ENCODE data around the gene OCA2. TPM values are rescaled to one million over a fixed set of nuclear protein-coding genes. Genes with fewer than 3 reads are reported as not detected.
A peak's percentile ranks its signal among the peaks of the same experiment; 100 is the strongest.

Gene OCA2
- total RNA-seq, 2 donors from 2014 or later: 3.7 TPM; not detected in 1

DNA sequence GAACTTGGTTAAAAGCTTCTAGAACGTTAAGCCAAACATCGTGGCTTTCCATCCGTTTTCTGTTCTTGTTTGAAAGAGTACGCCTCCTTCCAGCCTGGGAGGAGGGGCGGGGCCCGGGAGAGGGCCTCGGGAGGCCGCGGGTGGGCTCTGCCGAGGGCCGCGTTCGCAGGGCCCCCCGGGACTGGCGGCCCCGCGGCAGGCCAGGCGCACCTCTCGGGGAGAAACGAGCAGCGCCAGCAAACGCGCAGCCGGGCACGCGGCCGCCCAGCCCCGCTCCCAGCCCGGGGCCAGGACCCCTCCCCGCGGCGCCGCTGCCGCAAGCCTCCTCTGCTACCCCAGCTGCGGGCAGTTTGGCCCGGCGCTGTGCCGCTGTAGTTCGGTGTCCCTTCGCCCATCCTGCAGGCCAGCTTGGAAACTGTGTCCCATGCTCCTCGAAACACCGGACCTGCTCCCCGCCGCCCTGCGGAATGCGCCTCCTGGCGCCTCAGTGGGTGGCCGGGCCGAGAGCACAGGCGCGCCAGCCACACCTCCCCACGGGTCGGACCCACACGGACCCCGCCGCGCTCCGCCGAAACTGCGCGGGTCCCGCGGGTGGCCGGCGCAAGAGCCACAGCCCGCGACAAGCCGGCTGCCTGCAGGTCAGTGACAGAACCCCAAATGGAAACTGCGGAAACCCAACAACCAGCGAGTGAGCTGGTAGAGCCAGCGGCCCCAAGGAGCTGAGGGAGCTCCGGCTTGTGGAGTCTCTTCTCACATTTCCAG is 2.3 kb downstream of the OCA2 start:
- Histone ChIP-seq H3K36me3 (no peaks in the 10 kb centered on the region), H3K27me3 (replicated peaks; ENCODE audit: insufficient read depth) (no peaks in the 10 kb centered on the region), H3K4me1 (replicated peaks) (no peaks in the 10 kb centered on the region), H3K9me3 (no peaks in the 10 kb centered on the region), H3K27ac (peak overlapping the region; percentile 47 to 64), H3K4me3 (peak overlapping the region; percentile 20 to 37)
- intact Hi-C loops (cut with DNase I): no loop called here
- no peak for TF ChIP-seq POLR2AphosphoS5 (IDR thresholded peaks at IDR 0.05)
- no peak for TF ChIP-seq POLR2A (IDR thresholded peaks at IDR 0.05)
- no peak for DNase-seq (ENCODE audit: low spot score)
- WGBS: 6% methylated on average over 43 of the region's 72 CpGs

DNA sequence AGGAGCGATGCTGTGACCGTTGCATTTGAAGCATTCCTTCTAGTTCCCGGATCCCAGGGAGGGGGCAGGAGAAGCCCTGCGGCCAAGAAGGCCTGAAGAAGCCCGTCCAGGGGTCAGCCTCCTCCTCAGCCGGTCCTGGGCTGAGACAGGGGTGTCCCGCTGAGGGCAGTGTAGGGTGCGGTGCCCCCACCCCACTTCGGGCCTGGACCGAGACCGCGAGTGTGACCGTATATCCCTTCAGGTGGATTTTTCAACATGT is 2.8 kb downstream of the OCA2 start:
- H3K27me3 ChIP-seq (replicated peaks; ENCODE audit: insufficient read depth): no peaks in the 10 kb centered on the region
- under 1% methylated on average over 13 of the region's 13 CpGs for WGBS

DNA sequence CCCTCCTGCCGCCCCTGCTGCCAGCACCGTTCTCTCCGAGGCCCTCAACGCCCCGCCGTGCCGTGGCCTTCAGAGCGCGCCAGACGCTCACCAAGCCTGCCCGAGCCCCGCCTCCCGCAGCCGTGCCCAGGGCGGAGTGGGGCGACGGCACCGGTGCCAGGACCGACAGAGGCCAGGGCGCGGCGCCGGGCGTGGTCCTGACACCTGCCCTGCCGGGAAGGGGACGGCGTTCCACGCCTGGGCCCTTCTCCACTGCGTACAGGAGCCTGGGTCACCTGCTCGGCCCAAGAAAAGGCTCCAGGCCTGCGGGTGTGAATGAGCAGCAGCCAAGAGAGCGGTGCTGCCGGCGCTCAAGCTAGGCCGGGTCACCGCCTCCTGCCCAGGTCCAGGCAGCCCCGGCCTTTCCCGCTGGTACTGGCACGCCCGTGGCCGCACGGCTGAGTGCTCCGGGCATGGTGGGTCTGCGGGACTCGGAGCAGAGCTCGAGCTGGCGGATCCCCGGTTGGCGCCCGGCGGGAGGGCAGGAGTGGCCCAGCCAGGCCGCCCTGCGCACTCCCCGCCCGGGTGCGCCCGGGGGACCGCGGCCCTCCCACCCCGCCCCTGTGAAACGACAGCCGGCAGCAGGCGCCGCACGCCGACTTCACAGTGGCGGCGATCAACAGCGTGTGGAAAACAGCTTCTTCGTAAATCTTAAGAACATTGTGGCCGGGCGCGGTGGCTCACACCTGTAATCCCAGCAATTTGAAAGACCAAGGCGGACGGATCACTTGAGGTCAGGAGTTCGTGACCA is 4.2 kb downstream of the OCA2 start:
- Histone ChIP-seq H3K36me3 (no peaks in the 10 kb centered on the region), H3K4me3 (peak overlapping the region; percentile 13 to 37), H3K27ac (peak overlapping the region in 1 of 2 donors; percentile 64), H3K27me3 (replicated peaks; ENCODE audit: insufficient read depth) (no peaks in the 10 kb centered on the region), H3K4me1 (replicated peaks) (no peaks in the 10 kb centered on the region), H3K9me3 (no peaks in the 10 kb centered on the region)
- TF ChIP-seq POLR2A (IDR thresholded peaks at IDR 0.05) (peak; percentile 48), POLR2AphosphoS5 (IDR thresholded peaks at IDR 0.05) (no peak)
- TF ChIP-seq, protein P1, sequence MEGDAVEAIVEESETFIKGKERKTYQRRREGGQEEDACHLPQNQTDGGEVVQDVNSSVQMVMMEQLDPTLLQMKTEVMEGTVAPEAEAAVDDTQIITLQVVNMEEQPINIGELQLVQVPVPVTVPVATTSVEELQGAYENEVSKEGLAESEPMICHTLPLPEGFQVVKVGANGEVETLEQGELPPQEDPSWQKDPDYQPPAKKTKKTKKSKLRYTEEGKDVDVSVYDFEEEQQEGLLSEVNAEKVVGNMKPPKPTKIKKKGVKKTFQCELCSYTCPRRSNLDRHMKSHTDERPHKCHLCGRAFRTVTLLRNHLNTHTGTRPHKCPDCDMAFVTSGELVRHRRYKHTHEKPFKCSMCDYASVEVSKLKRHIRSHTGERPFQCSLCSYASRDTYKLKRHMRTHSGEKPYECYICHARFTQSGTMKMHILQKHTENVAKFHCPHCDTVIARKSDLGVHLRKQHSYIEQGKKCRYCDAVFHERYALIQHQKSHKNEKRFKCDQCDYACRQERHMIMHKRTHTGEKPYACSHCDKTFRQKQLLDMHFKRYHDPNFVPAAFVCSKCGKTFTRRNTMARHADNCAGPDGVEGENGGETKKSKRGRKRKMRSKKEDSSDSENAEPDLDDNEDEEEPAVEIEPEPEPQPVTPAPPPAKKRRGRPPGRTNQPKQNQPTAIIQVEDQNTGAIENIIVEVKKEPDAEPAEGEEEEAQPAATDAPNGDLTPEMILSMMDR (IDR thresholded peaks at IDR 0.05): peak in 1 of 4 experiments; percentile 8
- WGBS: 5% methylated on average over 54 of the region's 76 CpGs
- intact Hi-C loops (cut with DNase I): no loop called here
- peak; percentile 41 for DNase-seq (ENCODE audit: low spot score)

More for the DNA sequence above, 2.8 kb downstream of the OCA2 start:
- Histone ChIP-seq H3K27ac (peak overlapping the region; percentile 47 to 64), H3K9me3 (no peaks in the 10 kb centered on the region), H3K36me3 (no peaks in the 10 kb centered on the region), H3K4me3 (peak overlapping the region; percentile 20 to 37), H3K4me1 (replicated peaks) (no peaks in the 10 kb centered on the region)
- no peak for DNase-seq (ENCODE audit: low spot score)
- intact Hi-C loops (cut with DNase I): no loop called here
- TF ChIP-seq, protein P1 (IDR thresholded peaks at IDR 0.05): no peak
- no peak for TF ChIP-seq POLR2A (IDR thresholded peaks at IDR 0.05)
- no peak for TF ChIP-seq POLR2AphosphoS5 (IDR thresholded peaks at IDR 0.05)

- 69% methylated on average over 20 of the region's 20 CpGs for whole genome bisulfite sequencing
- Histone ChIP-seq H3K9me3 (no peaks in the 10 kb centered on the region), H3K4me3 (no peak overlapping the region), H3K27me3 (replicated peaks; ENCODE audit: insufficient read depth) (no peaks in the 10 kb centered on the region), H3K4me1 (replicated peaks) (no peaks in the 10 kb centered on the region), H3K36me3 (no peaks in the 10 kb centered on the region), H3K27ac (no peak overlapping the region)
- no peak for DNase-seq (ENCODE audit: low spot score)
- intact Hi-C loops (cut with DNase I): no loop called here
- TF ChIP-seq, protein P1 (IDR thresholded peaks at IDR 0.05): no peak
- no peak for TF ChIP-seq POLR2AphosphoS5 (IDR thresholded peaks at IDR 0.05)
- no peak for TF ChIP-seq POLR2A (IDR thresholded peaks at IDR 0.05)
Measured at GRCh38 chr15:28093752-28094535, 5.2 kb downstream of the OCA2 start.

DNA sequence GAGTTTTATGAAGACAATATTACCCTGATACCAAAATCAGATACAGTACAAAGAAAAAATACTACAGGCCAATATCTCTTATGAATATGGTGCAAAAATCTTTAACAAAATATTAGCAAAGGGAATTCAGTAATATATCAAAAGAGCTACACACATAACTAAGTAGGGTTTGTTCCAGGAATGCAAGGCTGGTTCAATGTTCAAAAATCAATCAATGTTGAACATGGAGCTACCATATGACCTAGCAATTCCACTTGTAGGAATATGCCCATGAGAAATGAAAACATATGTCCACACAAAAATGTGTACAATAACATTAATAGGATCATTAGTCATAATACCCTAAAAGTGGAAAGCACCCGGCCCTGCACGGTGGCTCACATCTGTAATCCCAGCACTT is 7.8 kb downstream of the OCA2 start:
- Histone ChIP-seq H3K36me3 (no peaks in the 10 kb centered on the region), H3K27ac (no peak overlapping the region), H3K4me3 (no peak overlapping the region), H3K4me1 (replicated peaks) (no peaks in the 10 kb centered on the region), H3K27me3 (replicated peaks; ENCODE audit: insufficient read depth) (no peaks in the 10 kb centered on the region), H3K9me3 (no peaks in the 10 kb centered on the region)
- WGBS: 94% methylated on average over 2 of the region's 2 CpGs
- intact Hi-C loops (cut with DNase I): no loop called here
- no peak for DNase-seq (ENCODE audit: low spot score)
- TF ChIP-seq, protein P1 (IDR thresholded peaks at IDR 0.05): no peak
- TF ChIP-seq POLR2A (IDR thresholded peaks at IDR 0.05) (no peak), POLR2AphosphoS5 (IDR thresholded peaks at IDR 0.05) (no peak)

All from prostate gland (tissue), 2 donors.